PC-3 (cell line): ENCODE data around the gene NR2F6. TPM values are rescaled to one million over a fixed set of nuclear protein-coding genes. Genes with fewer than 3 reads are reported as not detected.

Source experiments
- ATAC-seq: fragments of 200-7000 bp; cut with Tn5 transposase; 2 replicates; pipeline ENCODE4 v1.9.1; 2020; ENCODE audit warnings: mild to moderate bottlenecking, moderate library complexity
- BruUV-seq: library from RNA; stranded (reverse); fragments of 400-500 nt; replicated peaks from 2 replicates; lab custom pipeline; 2021; lab: Mats Ljungman, UMichigan
- CTCF ChIA-PET: fragments of 300-600 bp; sonication (Branson Sonifier 250); formaldehyde crosslinking; loops from one replicate; lab custom pipeline; 2022; ENCODE audit warnings: antibody characterized with exemption; lab: Charles Lee
- POLR2A ChIA-PET: fragments of 300-600 bp; sonication (Branson Sonifier 250); formaldehyde crosslinking; loops from one replicate; lab custom pipeline; 2022; ENCODE audit warnings: antibody characterized with exemption; ENCODE audit not compliant: unreplicated experiment; lab: Charles Lee
- DNase-seq: peaks from one replicate; pipeline ENCODE4 v3.0.0-alpha.2; 2015
- H2AFZ ChIP-seq: fragments of 300-600 bp; sonication (generic); 2 replicates; pipeline ENCODE4 v1.6.0; 2016; ENCODE audit warnings: antibody characterized with exemption, low read length
- H3F3A ChIP-seq: fragments of 300-600 bp; sonication (generic); one replicate; pipeline ENCODE4 v1.6.0; 2017; ENCODE audit warnings: antibody characterized with exemption, low read length, control low read depth, mild to moderate bottlenecking; ENCODE audit not compliant: unreplicated experiment
- H3K27ac ChIP-seq: fragments of 300-600 bp; sonication (generic); 2 replicates; pipeline ENCODE4 v1.5.1; 2016; ENCODE audit warnings: mild to moderate bottlenecking, low read length
- H3K27me3 ChIP-seq: fragments of 300-600 bp; sonication (generic); 2 replicates; pipeline ENCODE4 v1.6.1; 2016; ENCODE audit warnings: low read length, mixed read lengths
- H3K36me3 ChIP-seq: fragments of 300-600 bp; sonication (generic); 2 replicates; pipeline ENCODE4 v1.6.1; 2016; ENCODE audit warnings: low read depth, mixed run types, low read length, mixed read lengths
- H3K4me1 ChIP-seq: fragments of 300-600 bp; sonication (generic); 2 replicates; pipeline ENCODE4 v1.5.1; 2016; ENCODE audit warnings: low read length; ENCODE audit not compliant: insufficient read depth
- H3K4me2 ChIP-seq: fragments of 300-600 bp; sonication (generic); 2 replicates; pipeline ENCODE4 v1.6.0; 2016; ENCODE audit warnings: low read length
- H3K4me3 ChIP-seq: fragments of 300-600 bp; sonication (generic); 2 replicates; pipeline ENCODE4 v1.5.1; 2016; ENCODE audit warnings: mild to moderate bottlenecking, low read length, mixed read lengths
- H3K79me2 ChIP-seq: fragments of 300-600 bp; sonication (generic); 2 replicates; pipeline ENCODE4 v1.6.1; 2017; ENCODE audit warnings: low read length, mixed read lengths
- H3K9ac ChIP-seq: fragments of 300-600 bp; sonication (generic); 2 replicates; pipeline ENCODE4 v1.6.0; 2016; ENCODE audit warnings: mild to moderate bottlenecking, low read length
- H3K9me2 ChIP-seq: fragments of 300-600 bp; sonication (generic); replicated peaks from 2 replicates; pipeline ENCODE4 v1.6.1; 2016; ENCODE audit warnings: mixed run types, low read length, mixed read lengths
- H3K9me3 ChIP-seq: fragments of 300-600 bp; sonication (generic); 2 replicates; pipeline ENCODE4 v1.6.1; 2016; ENCODE audit warnings: low read length, mixed read lengths
- H4K20me1 ChIP-seq: fragments of 300-600 bp; sonication (generic); 2 replicates; pipeline ENCODE4 v1.6.1; 2016; ENCODE audit warnings: low read length, mixed read lengths
- EZH2 ChIP-seq: fragments of 300-600 bp; sonication (generic); IDR thresholded peaks from one replicate; pipeline ENCODE4 v1.6.1; 2017; ENCODE audit warnings: antibody characterized with exemption, mild to moderate bottlenecking, low read length; ENCODE audit not compliant: unreplicated experiment
- EZH2phosphoT487 ChIP-seq: fragments of 300-600 bp; sonication (generic); IDR thresholded peaks from 2 replicates; pipeline ENCODE4 v1.6.1; 2018; ENCODE audit warnings: mild to moderate bottlenecking, antibody characterized with exemption, low read length, borderline replicate concordance
- intact Hi-C: fragments of 100-400 bp; cut with micrococcal nuclease; formaldehyde crosslinking; loops from 2 replicates; pipeline ENCODE4 v1.9.0; 2023
- total RNA-seq: library from RNA; depleted of rRNA; stranded (reverse); fragments of >200 nt; gene quantifications from 2 replicates; pipeline ENCODE4 v1.2.3, GENCODE V29; 2014
- TF ChIP-seq, protein P1 (sequence below): fragments of 300-600 bp; sonication (generic); conservative IDR thresholded peaks from 2 replicates; pipeline ENCODE4 v1.5.1; 2017; ENCODE audit warnings: antibody characterized with exemption, low read depth, mild to moderate bottlenecking, low read length

NR2F6 gene
- total RNA-seq, 1 experiment from 2014 or later: 134 TPM

DNA sequence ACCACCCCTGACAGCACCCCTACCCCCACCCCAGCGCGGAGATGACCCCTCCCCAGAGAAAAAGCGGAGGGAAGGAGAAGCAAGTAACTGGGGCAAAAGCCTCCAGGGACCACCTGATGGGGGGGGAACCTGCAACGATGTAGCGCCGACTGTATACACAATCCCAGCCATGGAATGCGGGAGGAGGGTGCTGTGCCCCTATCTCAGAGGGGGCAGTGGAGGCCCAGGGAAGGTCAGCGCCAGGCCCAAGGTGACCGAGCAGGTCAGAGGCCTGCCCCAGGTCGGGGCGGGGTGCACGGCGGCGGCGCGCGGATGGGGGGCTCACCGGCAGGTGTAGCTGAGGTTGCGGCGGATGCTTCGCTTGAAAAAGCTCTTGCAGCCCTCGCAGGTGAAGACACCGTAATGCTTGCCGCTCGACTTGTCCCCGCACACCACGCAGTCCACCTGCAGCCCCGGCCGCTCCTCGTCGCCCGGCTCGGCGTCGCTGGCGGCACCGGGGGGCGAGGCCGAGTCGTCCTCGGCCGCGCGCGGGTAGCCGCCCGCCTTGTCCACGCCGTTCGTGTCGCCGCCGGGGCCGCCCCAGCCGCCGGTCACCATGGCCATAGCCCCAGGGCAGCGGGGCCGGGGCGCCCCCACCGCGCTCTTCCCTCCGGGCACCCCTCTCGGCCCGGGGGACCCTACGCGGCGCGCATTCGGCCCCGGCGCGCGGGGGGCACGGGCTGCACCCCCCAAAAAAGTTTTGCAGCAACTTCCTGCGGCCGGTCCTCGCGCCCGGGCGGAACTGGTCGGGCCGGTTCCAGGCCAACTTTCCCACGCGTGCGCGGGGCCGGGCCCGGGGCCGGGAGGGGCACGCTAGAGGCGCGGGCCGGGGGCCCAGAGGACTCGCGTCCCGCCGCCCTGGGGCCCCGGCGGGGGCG lies 843 bp downstream of the NR2F6 start:
- H3K4me3 ChIP-seq: peak overlapping the region; percentile 84
- H3K9me2 ChIP-seq: no peaks in the 10 kb centered on the region
- peaks cover 54% of the 10 kb centered on the region for H3K79me2 ChIP-seq
- intact Hi-C loops: no loop called here
- no TSS peak for BruUV-seq
- peaks cover 13% of the 10 kb centered on the region for H4K20me1 ChIP-seq
- H3K27ac ChIP-seq: no peak overlapping the region; the same call in 1 of the 2 replicates
- peak overlapping the region; percentile 95 for H3K4me2 ChIP-seq
- ATAC-seq (peak; percentile 25), DNase-seq (no peak)
- peaks cover 30% of the 10 kb centered on the region for H3K4me1 ChIP-seq
- peak overlapping the region; percentile 67 for H2AFZ ChIP-seq
- H3K9me3 ChIP-seq: no peaks in the 10 kb centered on the region
- no peaks in the 10 kb centered on the region for H3F3A ChIP-seq
- peak overlapping the region; percentile 70 for H3K9ac ChIP-seq
- H3K27me3 ChIP-seq: no peaks in the 10 kb centered on the region
- no peak for TF ChIP-seq EZH2phosphoT487
- TF ChIP-seq EZH2: no peak
- TF ChIP-seq, protein P1, sequence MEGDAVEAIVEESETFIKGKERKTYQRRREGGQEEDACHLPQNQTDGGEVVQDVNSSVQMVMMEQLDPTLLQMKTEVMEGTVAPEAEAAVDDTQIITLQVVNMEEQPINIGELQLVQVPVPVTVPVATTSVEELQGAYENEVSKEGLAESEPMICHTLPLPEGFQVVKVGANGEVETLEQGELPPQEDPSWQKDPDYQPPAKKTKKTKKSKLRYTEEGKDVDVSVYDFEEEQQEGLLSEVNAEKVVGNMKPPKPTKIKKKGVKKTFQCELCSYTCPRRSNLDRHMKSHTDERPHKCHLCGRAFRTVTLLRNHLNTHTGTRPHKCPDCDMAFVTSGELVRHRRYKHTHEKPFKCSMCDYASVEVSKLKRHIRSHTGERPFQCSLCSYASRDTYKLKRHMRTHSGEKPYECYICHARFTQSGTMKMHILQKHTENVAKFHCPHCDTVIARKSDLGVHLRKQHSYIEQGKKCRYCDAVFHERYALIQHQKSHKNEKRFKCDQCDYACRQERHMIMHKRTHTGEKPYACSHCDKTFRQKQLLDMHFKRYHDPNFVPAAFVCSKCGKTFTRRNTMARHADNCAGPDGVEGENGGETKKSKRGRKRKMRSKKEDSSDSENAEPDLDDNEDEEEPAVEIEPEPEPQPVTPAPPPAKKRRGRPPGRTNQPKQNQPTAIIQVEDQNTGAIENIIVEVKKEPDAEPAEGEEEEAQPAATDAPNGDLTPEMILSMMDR: no peak
- no peaks in the 10 kb centered on the region for H3K36me3 ChIP-seq
- ChIA-PET CTCF (no interaction called here), POLR2A (no interaction called here)

DNA sequence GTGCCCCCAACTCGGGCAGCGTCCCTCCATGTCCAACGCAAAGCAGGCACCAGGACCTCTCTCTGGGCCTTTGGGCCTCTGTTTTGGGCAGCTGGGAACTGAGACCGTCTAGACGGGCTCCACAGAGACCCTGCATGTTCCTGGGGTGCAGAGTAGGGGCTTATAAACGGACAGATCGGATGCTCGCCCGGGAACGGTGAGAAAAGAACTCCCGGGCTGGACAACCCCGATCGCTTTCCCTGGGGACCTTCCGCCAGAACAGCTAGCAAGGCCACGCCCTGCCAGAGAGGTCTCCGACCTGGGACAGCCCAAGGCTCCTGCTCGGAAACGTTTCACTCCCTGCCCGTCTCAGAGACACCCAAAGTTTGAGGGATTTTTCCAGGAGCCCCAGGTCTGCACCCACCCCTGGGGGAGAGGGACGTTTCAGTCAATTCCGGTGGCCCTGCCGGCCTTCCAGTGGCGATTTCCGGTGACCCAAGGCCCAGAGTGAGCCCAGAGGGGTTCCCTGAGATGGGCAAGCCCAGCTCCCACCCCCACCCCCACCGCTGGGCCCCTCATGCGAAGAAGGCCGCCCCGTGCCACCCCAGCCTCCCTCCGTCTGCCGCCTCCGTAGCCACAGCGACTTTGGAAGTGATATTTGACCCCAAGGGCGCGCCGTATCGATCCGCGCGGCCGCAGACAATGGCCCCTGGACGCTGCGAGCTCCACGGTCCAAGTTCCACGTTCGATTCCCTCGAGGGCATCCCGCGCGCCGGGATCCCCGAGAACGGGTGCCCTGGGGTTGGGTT lies 1.7 kb downstream of the NR2F6 start:
- H3K4me3 ChIP-seq: peak overlapping the region; percentile 84
- H3K9me2 ChIP-seq: no peaks in the 10 kb centered on the region
- TF ChIP-seq EZH2phosphoT487 (no peak), EZH2 (no peak)
- TF ChIP-seq, protein P1: no peak
- peaks cover 55% of the 10 kb centered on the region for H3K79me2 ChIP-seq
- H3K9ac ChIP-seq: peak overlapping the region; percentile 70
- H4K20me1 ChIP-seq: peaks cover 13% of the 10 kb centered on the region
- DNase-seq (peak; percentile 42), ATAC-seq (peak; percentile 52)
- no peaks in the 10 kb centered on the region for H3F3A ChIP-seq
- intact Hi-C loops: no loop called here
- ChIA-PET CTCF (interaction anchor here (0.7 to 0.8 kb wide), 2 partner anchors 8 to 19 kb away, joined by 4 to 5 read pairs; no protein-coding TSS in a partner anchor), POLR2A (no interaction called here)
- H2AFZ ChIP-seq: peak overlapping the region; percentile 67
- TSS peak; percentile 35 for BruUV-seq
- H3K27ac ChIP-seq: no peak overlapping the region; the same call in 1 of the 2 replicates
- peak overlapping the region; percentile 95 for H3K4me2 ChIP-seq
- H3K36me3 ChIP-seq: no peaks in the 10 kb centered on the region
- H3K4me1 ChIP-seq: peaks cover 24% of the 10 kb centered on the region
- H3K9me3 ChIP-seq: no peaks in the 10 kb centered on the region
- no peaks in the 10 kb centered on the region for H3K27me3 ChIP-seq
